Nucleus accumbens (tissue), 56 donors: Measurements from ENCODE around the gene GRHPR.
"Not testable (repeated sequence)": the region's sequence is repeated elsewhere in the genome, so short reads cannot be mapped to it uniquely, and the experiment has no call there.

Experiments
- DNase-seq, 56 donors: peaks; one replicate each; lab custom pipeline; 2025; lab: John Stamatoyannopoulos, UW

Gene GRHPR

DNA sequence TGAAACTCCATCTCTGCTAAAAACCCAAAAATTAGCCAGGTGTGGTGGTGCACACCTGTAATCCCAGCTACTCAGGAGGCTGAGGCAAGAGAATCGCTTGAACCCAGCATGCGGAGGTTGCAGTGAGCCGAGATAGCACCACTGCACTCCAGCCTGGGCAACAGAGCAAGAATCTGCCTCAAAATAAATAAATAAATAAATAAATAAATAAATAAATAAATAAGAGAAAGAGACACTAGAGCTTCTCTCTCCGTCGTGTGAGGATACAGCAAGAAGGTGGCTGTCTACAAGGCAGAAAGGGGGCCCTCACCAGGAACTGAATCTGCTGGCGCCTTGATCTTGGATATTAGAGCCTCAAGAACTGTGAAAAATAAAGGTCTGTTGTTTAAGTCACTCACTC is 51.5 kb downstream of the GRHPR start:
- not testable (repeated sequence) for DNase-seq

DNA sequence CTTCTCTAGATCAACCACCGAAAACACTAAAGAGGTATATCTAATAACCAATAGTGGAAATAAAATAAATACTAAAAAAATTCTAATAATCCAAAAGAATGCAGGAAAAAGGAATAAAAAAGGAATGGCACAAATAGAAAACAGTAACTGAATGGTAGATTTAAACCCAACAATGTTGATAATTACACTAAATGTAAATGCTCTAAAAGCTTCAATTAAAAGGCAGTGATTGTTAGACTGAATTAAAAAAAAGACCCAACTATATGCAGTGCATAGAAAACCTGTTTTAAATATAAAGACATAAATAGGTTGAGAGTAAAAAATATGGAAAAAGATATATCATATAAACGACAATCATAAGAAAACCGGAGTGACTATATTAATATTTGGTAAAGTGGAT is 51.9 kb downstream of the GRHPR start:
- no peak for DNase-seq

DNA sequence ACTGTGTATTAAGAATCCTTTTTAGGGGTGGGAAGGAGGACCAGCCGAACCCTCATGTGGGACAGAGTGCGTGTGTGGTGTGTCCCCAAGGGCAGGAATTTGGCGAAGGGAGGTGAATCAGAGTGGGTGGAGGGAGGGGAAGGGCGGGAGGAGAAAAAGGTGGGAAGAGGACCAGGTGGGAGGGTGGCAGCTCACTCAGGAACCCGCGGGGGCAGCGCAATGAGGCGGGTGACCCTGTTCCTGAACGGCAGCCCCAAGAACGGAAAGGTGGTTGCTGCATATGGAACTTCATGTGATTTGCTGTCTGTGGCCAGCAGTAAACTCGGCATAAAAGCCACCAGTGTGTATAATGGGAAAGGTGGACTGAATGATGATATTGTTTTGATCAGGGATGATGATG is 54.4 kb downstream of the GRHPR start:
- DNase-seq: no peak

DNA sequence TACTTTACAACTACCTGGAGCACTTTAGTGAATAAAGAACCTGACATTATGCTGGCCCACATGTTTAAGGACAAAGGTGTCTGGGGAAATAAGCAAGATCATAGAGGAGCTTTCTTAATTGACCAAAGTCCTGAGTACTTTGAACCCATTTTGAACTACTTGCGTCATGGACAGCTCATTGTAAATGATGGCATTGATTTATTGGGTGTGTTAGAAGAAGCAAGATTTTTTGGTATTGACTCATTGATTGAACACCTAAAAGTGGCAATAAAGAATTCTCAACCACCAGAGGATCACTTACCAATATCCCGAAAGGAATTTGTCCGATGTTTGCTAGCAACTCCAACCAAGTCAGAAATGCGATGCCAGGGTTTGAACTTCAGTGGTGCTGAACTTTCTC is 54.9 kb downstream of the GRHPR start:
- DNase-seq: not testable (repeated sequence)

DNA sequence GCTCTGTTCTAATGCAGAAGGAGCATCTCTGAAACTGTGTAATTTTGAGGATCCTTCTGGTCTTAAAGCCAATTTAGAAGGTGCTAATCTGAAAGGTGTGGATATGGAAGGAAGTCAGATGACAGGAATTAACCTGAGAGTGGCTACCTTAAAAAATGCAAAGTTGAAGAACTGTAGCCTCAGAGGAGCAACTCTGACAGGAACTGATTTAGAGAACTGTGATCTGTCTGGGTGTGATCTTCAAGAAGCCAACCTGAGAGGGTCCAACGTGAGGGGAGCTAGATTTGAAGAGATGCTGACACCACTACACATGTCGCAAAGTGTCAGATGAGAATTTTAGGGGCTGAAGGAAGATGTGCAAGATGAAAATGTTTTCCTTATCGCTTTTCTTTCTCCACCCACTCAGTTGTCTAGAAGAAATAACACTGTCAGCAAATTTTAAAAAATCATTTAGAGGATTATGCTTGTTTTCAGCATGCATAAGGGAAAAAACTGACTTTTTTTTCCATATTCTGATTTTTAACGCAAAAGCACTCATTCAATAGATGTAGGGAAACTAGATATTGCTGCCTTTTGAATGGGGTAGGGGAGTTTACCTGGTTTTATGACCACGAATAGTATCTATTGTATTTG is 55.6 kb downstream of the GRHPR start:
- not testable (repeated sequence) for DNase-seq

DNA sequence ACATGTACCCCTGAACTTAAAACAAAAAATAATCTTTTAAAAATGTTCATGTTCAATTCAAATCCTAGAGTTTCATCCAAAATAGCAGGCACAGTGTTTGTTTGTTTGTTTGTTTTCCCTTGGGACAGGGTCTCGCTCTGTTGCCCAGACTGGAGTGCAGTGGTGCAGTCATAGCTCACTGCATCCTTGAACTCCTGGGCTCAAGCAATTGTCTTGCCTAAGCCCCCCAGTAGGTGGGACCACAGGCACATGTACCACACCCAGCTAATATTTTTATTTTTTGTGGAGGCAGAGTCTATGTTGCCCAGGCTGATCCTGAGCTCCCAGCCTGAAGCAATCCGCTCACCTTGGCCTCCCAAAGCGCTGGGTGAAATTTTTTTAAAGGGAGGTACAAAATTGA is 58.3 kb downstream of the GRHPR start:
- no peak for DNase-seq

DNA sequence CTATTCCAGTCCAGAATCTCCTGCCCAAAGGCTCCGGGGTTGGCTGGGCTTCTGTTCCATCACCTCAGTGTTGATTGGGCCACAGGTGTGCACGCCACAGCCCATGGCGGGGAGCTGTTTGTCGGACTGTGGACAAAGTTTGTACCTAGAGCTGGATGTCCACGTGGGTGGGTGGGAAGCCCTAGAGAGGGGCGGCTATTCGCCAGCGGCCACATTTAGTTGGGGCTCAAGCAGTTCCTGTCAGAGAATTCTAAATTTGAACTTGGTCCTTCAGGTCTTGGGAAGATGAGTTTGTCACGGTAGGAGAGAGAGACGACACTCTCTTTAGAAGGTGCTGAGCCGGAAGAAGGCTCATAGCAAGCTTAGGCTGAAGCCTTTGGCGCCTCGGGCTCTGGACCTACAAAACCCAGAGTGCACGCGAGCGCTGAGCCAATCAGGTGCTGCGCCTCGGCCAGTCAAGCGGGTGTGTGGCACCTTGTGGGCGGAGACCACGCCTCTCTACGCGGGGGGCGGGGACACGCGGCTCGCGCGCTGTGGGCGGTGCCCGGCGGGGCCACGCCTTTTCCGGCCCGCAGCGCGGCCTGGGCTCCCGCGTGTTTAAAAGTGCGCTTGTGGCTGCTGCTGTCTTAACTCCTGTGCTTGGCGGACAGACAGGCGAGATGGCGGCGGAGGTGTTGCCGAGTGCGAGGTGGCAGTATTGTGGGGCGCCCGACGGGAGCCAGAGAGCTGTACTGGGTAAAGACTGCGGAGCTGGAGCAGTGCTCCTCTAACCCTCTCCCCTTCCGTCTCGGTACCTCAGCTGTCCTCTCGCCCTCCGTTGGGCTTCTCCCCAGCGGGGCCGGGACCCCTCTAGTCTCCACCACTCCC is 63.1 kb downstream of the GRHPR start, which contains the start of gene POLR1E:
Gene POLR1E, plus strand, starts transcription at position 560 of the 867 bp plus-strand sequence. Its CDS starts 100 bp downstream, at position 660.
- peak; percentile 47 to 95 (median 80) for DNase-seq

DNA sequence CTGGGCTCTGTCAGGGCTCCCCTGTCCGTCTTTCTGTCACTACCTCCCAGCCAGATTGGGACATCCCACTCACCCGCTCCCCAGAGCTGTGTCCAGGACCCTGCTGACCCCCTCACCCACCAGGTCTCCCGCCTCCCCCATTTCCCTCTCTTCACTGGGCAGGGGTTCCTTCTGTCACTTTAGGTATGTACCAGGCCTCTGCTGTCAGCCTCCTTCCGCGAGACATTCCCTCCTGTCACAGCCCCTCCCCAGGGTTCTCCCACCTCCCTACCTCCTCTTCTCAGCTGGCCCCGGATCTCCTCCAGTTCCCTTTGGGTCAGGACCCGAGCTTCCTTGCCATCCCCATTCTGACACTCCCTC is 63.7 kb downstream of the GRHPR start:
- DNase-seq: no peak
